GM12892 (cell line): ENCODE measurements around the gene PRPF4.

ENCODE experiments used
- DNase-seq: peaks from one replicate; pipeline ENCODE4 v3.0.0; 2011; ENCODE audit not compliant: insufficient read length
- FAIRE-seq: peaks from 2 replicates; lab custom pipeline; 2011; peaks lifted over from hg19 to GRCh38; lab: Jason Lieb, UNC
- POLR2A ChIP-seq: IDR thresholded peaks from 2 replicates; pipeline ENCODE4 v1.6.1; 2011; ENCODE audit warnings: low read depth, low read length, control low read depth
- POLR2AphosphoS5 ChIP-seq: IDR thresholded peaks from 2 replicates; pipeline ENCODE4 v1.6.1; 2011; ENCODE audit warnings: low read depth, low read length, control low read depth
- TAF1 ChIP-seq: IDR thresholded peaks from 2 replicates; pipeline ENCODE4 v1.6.1; 2011; ENCODE audit warnings: low read depth, mild to moderate bottlenecking, control low read depth, low read length, borderline replicate concordance

PRPF4 gene

GRCh38 chr9:113320051-113320450, 44.6 kb downstream of the PRPF4 start:
- no peak for DNase-seq
- no peak for TF ChIP-seq TAF1
- no peak for TF ChIP-seq POLR2A
- no peak for TF ChIP-seq POLR2AphosphoS5
- FAIRE-seq = no peak

GRCh38 chr9:113322671-113323070, 47.2 kb downstream of the PRPF4 start:
- DNase-seq = no peak
- TF ChIP-seq TAF1 = no peak
- no peak for TF ChIP-seq POLR2AphosphoS5
- TF ChIP-seq POLR2A = no peak
- no peak for FAIRE-seq

- DNase-seq (no peak), FAIRE-seq (no peak)
- TF ChIP-seq POLR2AphosphoS5 = no peak
- no peak for TF ChIP-seq TAF1
- no peak for TF ChIP-seq POLR2A
These were observed 50.8 kb downstream of the PRPF4 start for GRCh38 chr9:113326230-113326629.

- no peak for TF ChIP-seq POLR2A
- no peak for TF ChIP-seq POLR2AphosphoS5
- no peak for TF ChIP-seq TAF1
- FAIRE-seq = no peak
- DNase-seq = no peak
These were observed 52.8 kb downstream of the PRPF4 start for GRCh38 chr9:113328045-113328782.

GRCh38 chr9:113331780-113332179, 56.3 kb downstream of the PRPF4 start:
- FAIRE-seq (no peak), DNase-seq (no peak)
- no peak for TF ChIP-seq POLR2AphosphoS5
- TF ChIP-seq POLR2A = no peak
- no peak for TF ChIP-seq TAF1

- FAIRE-seq (no peak), DNase-seq (no peak)
- TF ChIP-seq POLR2AphosphoS5 (no peak), POLR2A (no peak), TAF1 (no peak)
These were observed 62.3 kb downstream of the PRPF4 start for GRCh38 chr9:113337714-113338113.

- peak; percentile 66; the same call in 1 of the 2 replicates for TF ChIP-seq TAF1
- peak; percentile 70; the same call in 1 of the 2 replicates for TF ChIP-seq POLR2AphosphoS5
- peak; percentile 73; the same call in 1 of the 2 replicates for TF ChIP-seq POLR2A
- DNase-seq (peak; percentile 91), FAIRE-seq (peak; percentile 86)
These were observed 64.7 kb downstream of the PRPF4 start, which contains the start of gene WDR31 for GRCh38 chr9:113340011-113340699. Gene WDR31 (minus strand): TSS chr9:113340275. CDS start chr9:113332022, 8,253 bp downstream.

- no peak for FAIRE-seq
- no peak for TF ChIP-seq POLR2A
- no peak for TF ChIP-seq POLR2AphosphoS5
- no peak for TF ChIP-seq TAF1
- no peak for DNase-seq
These were observed 66.4 kb downstream of the PRPF4 start for GRCh38 chr9:113341712-113342410.
